WTC11 (cell line): ENCODE measurements around the gene PIGR. TPM values are rescaled to one million over a fixed set of nuclear protein-coding genes. Genes with fewer than 3 reads are reported as not detected.

Experiments used
- ATAC-seq: fragments of 200-7000 bp; cut with Tn5 transposase; 2 replicates; pipeline ENCODE4 v1.10.0; 2021; ENCODE audit warnings: mild to moderate bottlenecking, moderate library complexity
- CTCF ChIA-PET: fragments of 300-600 bp; sonication (Branson Sonifier 250); formaldehyde crosslinking; loops from one replicate; lab custom pipeline; 2021; ENCODE audit warnings: antibody characterized with exemption; lab: Charles Lee
- POLR2A ChIA-PET: fragments of 350-600 bp; sonication (Branson Sonifier 250); formaldehyde crosslinking; loops from one replicate; lab custom pipeline; 2021; ENCODE audit warnings: antibody characterized with exemption; lab: Charles Lee
- DNase-seq: peaks from one replicate; pipeline ENCODE4 v3.0.0; 2021; ENCODE audit warnings: low spot score
- H3K27ac Mint-ChIP-seq: 2 replicates; pipeline ENCODE4 v1.8.0; 2021; ENCODE audit warnings: mixed read lengths
- H3K27me3 Mint-ChIP-seq: 2 replicates; pipeline ENCODE4 v1.8.0; 2021; ENCODE audit warnings: low read depth, mild to moderate bottlenecking, moderate library complexity, mixed read lengths
- H3K36me3 Mint-ChIP-seq: 2 replicates; pipeline ENCODE4 v1.8.0; 2021; ENCODE audit warnings: mixed read lengths
- H3K4me1 Mint-ChIP-seq: 2 replicates; pipeline ENCODE4 v1.8.0; 2022; ENCODE audit warnings: mixed read lengths
- H3K4me3 Mint-ChIP-seq: 2 replicates; pipeline ENCODE4 v1.8.0; 2021; ENCODE audit warnings: mild to moderate bottlenecking, moderate library complexity, mixed read lengths
- H3K9me3 Mint-ChIP-seq: 2 replicates; pipeline ENCODE4 v1.8.0; 2021; ENCODE audit warnings: mixed read lengths
- AR ChIP-seq: fragments of 250-450 bp; sonication (Bioruptor Pico); IDR thresholded peaks from 2 replicates; pipeline ENCODE4 v1.9.0; 2021; ENCODE audit warnings: mild to moderate bottlenecking
- ATF2 ChIP-seq: sonication (generic); formaldehyde crosslinking; IDR thresholded peaks from 2 replicates; pipeline ENCODE4 v1.8.1; 2022; ENCODE audit warnings: low read depth, missing genetic modification reagents, borderline replicate concordance
- CREM ChIP-seq: sonication (generic); formaldehyde crosslinking; IDR thresholded peaks from 2 replicates; pipeline ENCODE4 v1.8.1; 2022; ENCODE audit warnings: mild to moderate bottlenecking, missing genetic modification reagents, moderate library complexity
- CTCF ChIP-seq: fragments of 200-600 bp; IDR thresholded peaks from 2 replicates; pipeline ENCODE4 v1.8.0; 2022; ENCODE audit warnings: antibody characterized with exemption
- FOXJ3 ChIP-seq: sonication (generic); formaldehyde crosslinking; IDR thresholded peaks from 2 replicates; pipeline ENCODE4 v1.9.0; 2021; ENCODE audit warnings: missing genetic modification reagents, mild to moderate bottlenecking, borderline replicate concordance
- FOXP1 ChIP-seq: sonication (generic); formaldehyde crosslinking; IDR thresholded peaks from 2 replicates; pipeline ENCODE4 v1.8.0; 2022; ENCODE audit warnings: missing genetic modification reagents, mild to moderate bottlenecking, moderate library complexity, borderline replicate concordance
- GRHL2 ChIP-seq: fragments of 250-450 bp; sonication (Bioruptor Pico); IDR thresholded peaks from 2 replicates; pipeline ENCODE4 v1.8.0; 2022; ENCODE audit warnings: mild to moderate bottlenecking, moderate library complexity; ENCODE audit not compliant: insufficient replicate concordance, severe bottlenecking
- IRF2 ChIP-seq: sonication (generic); formaldehyde crosslinking; IDR thresholded peaks from 2 replicates; pipeline ENCODE4 v1.8.0; 2022; ENCODE audit warnings: low read depth, missing genetic modification reagents, borderline replicate concordance
- MLX ChIP-seq: sonication (generic); formaldehyde crosslinking; IDR thresholded peaks from 2 replicates; pipeline ENCODE4 v1.8.1; 2023; ENCODE audit warnings: mild to moderate bottlenecking, missing genetic modification reagents, moderate library complexity
- MXD4 ChIP-seq: fragments of 250-450 bp; sonication (Bioruptor Pico); IDR thresholded peaks from 2 replicates; pipeline ENCODE4 v1.8.0; 2021; ENCODE audit warnings: mild to moderate bottlenecking, moderate library complexity, borderline replicate concordance
- OVOL2 ChIP-seq: fragments of 250-450 bp; sonication (Bioruptor Pico); IDR thresholded peaks from 2 replicates; pipeline ENCODE4 v1.9.0; 2021; ENCODE audit warnings: mild to moderate bottlenecking, borderline replicate concordance
- PRDM15 ChIP-seq: sonication (generic); formaldehyde crosslinking; IDR thresholded peaks from 2 replicates; pipeline ENCODE4 v1.8.0; 2022; ENCODE audit warnings: missing genetic modification reagents
- PREB ChIP-seq: sonication (generic); formaldehyde crosslinking; IDR thresholded peaks from 2 replicates; pipeline ENCODE4 v1.8.1; 2022; ENCODE audit warnings: mild to moderate bottlenecking, missing genetic modification reagents, moderate library complexity, borderline replicate concordance
- RELA ChIP-seq: sonication (generic); formaldehyde crosslinking; IDR thresholded peaks from 2 replicates; pipeline ENCODE4 v1.8.1; 2022; ENCODE audit warnings: missing genetic modification reagents, mild to moderate bottlenecking, borderline replicate concordance
- USF2 ChIP-seq: sonication (generic); formaldehyde crosslinking; IDR thresholded peaks from 2 replicates; pipeline ENCODE4 v1.8.1; 2023; ENCODE audit warnings: mild to moderate bottlenecking, missing genetic modification reagents, moderate library complexity
- ZNF317 ChIP-seq: sonication (generic); formaldehyde crosslinking; IDR thresholded peaks from 2 replicates; pipeline ENCODE4 v1.8.1; 2023; ENCODE audit warnings: low read depth, mild to moderate bottlenecking, moderate library complexity, missing genetic modification reagents, borderline replicate concordance
- ZNF416 ChIP-seq: fragments of 250-450 bp; sonication (Bioruptor Pico); IDR thresholded peaks from 2 replicates; pipeline ENCODE4 v1.9.0; 2021; ENCODE audit warnings: mild to moderate bottlenecking, inconsistent platforms
- ZNF423 ChIP-seq: fragments of 250-450 bp; sonication (Bioruptor Pico); IDR thresholded peaks from 2 replicates; pipeline ENCODE4 v2.1.2; 2022; ENCODE audit warnings: mild to moderate bottlenecking, moderate library complexity
- total RNA-seq: library from RNA; stranded (reverse); gene quantifications from 3 replicates; pipeline ENCODE4 v1.2.3, GENCODE V29; 2021

The PIGR gene
- total RNA-seq, 1 experiment from 2014 or later = 1.9 TPM

- Mint-ChIP-seq H3K4me1 (peaks cover 12% of the 10 kb centered on the region), H3K4me3 (peak overlapping the region; percentile 70), H3K36me3 (no peaks in the 10 kb centered on the region), H3K27ac (no peak overlapping the region), H3K27me3 (peaks cover 51% of the 10 kb centered on the region), H3K9me3 (no peaks in the 10 kb centered on the region)
- DNase-seq (no peak), ATAC-seq (peak; percentile 21)
- CTCF ChIA-PET = interaction anchor here (0.9 to 3.4 kb wide), 28 partner anchors 14 to 279 kb away, joined by 3 to 26 read pairs (median 4); partner anchors contain the start of genes C1orf116, DYRK3, IL20 and PFKFB2
- POLR2A ChIA-PET = interaction anchor here (0.6 to 1.3 kb wide), 3 partner anchors 143 to 1967 kb away, joined by 3 to 4 read pairs (median 3); partner anchors contain the start of genes EIF2D and PFKFB2
- no peak for TF ChIP-seq IRF2 (CRISPR knock-in tag)
- no peak for TF ChIP-seq MXD4 (CRISPR knock-in tag)
- TF ChIP-seq AR (CRISPR knock-in tag) = no peak
- no peak for TF ChIP-seq USF2 (CRISPR knock-in tag)
- TF ChIP-seq ZNF416 (CRISPR knock-in tag) = no peak
- TF ChIP-seq RELA (CRISPR knock-in tag) = 0 out of 2 replicates have a peak, but pooled peaks have one; percentile 9
- no peak for TF ChIP-seq ZNF423
Observed at GRCh38 chr1:206909883-206910318, 36.4 kb downstream of the PIGR start.

- CTCF ChIA-PET = interaction anchor here (0.7 to 3.4 kb wide), 37 partner anchors 14 to 959 kb away, joined by 3 to 26 read pairs (median 4); partner anchors contain the start of genes C1orf116, DYRK3, EIF2D and IL20
- H3K27me3 Mint-ChIP-seq = peaks cover 51% of the 10 kb centered on the region
- H3K27ac Mint-ChIP-seq = no peak overlapping the region
- TF ChIP-seq CTCF (no peak), USF2 (CRISPR knock-in tag) (no peak), PRDM15 (CRISPR knock-in tag) (no peak; the same call in 1 of the 2 replicates), ATF2 (CRISPR knock-in tag) (no peak), PREB (no peak), CREM (no peak), MLX (CRISPR knock-in tag) (no peak), FOXJ3 (no peak), OVOL2 (CRISPR knock-in tag) (no peak), GRHL2 (no peak), FOXP1 (CRISPR knock-in tag) (peak; percentile 41; the same call in 1 of the 2 replicates), ZNF317 (CRISPR knock-in tag) (no peak)
Observed at GRCh38 chr1:206909161-206909882, 36.9 kb downstream of the PIGR start.

More at GRCh38 chr1:206909161-206909882, 36.9 kb downstream of the PIGR start:
- ATAC-seq (peak; percentile 82), DNase-seq (peak; percentile 76)
- peaks cover 12% of the 10 kb centered on the region for H3K4me1 Mint-ChIP-seq
- H3K4me3 Mint-ChIP-seq = peak overlapping the region; percentile 76
- POLR2A ChIA-PET = interaction anchor here (0.6 to 1.3 kb wide), 3 partner anchors 143 to 1966 kb away, joined by 3 to 4 read pairs (median 3); partner anchors contain the start of genes EIF2D and PFKFB2
- no peaks in the 10 kb centered on the region for H3K9me3 Mint-ChIP-seq
- H3K36me3 Mint-ChIP-seq = no peaks in the 10 kb centered on the region
